Stimulated activated CD4-positive, alpha-beta T cell treated with anti-CD3 and anti-CD28 coated beads, Interleukin-15, amount 100 ng/mL, for 1 hour (primary cell): ENCODE results near the gene NHEJ1.
A peak's percentile ranks its signal among the peaks of the same experiment; 100 is the strongest.

Experiments
- DNase-seq, 2 donors: peaks; one replicate each; pipeline ENCODE4 v3.0.0-alpha.2; 2020; ENCODE audit warnings: low read depth in 1 of 2, low spot score in 1 of 2

NHEJ1 gene

GRCh38 chr2:219182331-219183150 lies 21.9 kb upstream of the NHEJ1 start:
- no peak for DNase-seq

DNA sequence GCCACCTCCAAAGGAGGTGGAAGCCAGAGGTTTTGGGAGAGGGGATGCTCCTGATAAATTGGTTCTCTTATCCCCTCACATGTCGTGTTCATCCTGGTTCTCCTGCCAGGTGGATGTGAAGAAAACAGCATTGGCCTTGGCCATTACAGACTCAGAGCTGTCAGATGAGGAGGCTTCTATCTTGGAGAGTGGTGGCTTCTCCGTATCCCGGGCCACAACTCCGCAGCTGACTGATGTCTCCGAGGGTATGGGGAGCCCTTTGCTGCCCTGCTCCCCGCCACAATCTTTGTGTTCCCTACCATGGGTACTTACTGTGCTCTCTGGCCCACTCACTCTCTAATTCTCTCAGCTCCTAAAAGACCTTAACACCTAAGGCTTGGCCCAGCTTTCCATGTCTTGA lies 20.9 kb upstream of the NHEJ1 start:
- no peak for DNase-seq

DNA sequence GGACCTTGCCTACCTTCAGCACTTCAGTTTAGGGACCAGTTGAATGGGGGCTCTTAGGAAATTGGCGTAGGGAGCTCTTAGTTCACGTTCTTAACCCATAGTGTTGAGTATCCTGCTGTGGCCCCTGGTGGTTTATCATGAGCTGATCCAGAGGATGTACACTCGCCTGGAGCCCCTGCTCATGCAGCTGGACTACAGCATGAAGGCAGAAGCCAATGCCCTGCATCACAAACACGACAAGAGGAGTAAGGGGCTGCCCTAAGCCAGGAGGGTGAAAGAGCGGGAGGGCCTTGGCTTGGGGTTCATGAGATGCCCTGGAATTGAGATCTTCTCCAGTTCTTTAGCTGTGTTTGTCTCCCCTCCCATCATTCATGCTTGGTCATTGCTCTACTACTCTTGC lies 20.3 kb upstream of the NHEJ1 start:
- DNase-seq: no peak

GRCh38 chr2:219179601-219180465 lies 19.2 kb upstream of the NHEJ1 start:
- no peak for DNase-seq

DNA sequence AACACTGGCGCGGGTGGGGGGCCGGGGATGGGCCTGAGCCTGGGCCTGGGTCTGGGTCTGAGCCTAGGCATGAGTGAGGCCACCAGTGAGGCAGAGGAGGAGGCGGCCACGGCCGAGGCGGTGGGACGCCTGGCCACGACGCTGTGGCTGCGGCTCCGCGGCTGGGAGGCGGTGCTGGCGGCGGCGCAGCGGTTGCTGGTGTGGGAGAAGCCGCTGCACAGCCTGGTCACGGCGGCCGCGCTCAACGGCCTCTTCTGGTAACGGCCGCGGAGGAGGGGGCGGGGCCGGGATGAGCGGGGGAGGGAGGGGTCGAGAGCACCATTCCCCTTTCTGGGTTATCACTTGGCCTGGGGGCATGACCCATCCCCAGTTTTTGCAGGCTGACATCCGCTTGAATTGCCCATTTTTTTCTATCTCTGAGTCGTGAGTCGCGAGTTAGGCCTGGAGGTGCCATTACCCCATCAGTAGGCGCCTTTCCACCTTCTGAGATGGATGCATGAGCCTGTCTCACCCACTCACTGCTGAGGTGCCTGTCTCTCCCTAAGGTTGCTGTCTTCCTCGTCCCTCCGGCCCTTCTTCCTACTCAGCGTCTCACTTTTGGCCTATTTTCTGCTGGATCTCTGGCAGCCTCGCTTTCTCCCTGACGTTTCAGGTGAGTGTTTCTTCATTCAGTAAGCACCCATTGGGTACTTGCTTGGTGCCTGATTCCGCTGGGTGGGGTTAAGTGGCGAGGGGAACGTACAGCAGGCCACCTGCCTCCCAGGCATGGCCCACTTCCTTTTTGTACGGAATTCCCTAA lies 18.0 kb upstream of the NHEJ1 start:
- peak in 1 of 2 donors; percentile 27 for DNase-seq

GRCh38 chr2:219177552-219178376 lies 17.1 kb upstream of the NHEJ1 start, which contains the start of gene RETREG2:
Gene RETREG2 (plus strand): TSS chr2:219178275. CDS start chr2:219178353, 78 bp downstream.
- peak; percentile 60 to 71 for DNase-seq

DNA sequence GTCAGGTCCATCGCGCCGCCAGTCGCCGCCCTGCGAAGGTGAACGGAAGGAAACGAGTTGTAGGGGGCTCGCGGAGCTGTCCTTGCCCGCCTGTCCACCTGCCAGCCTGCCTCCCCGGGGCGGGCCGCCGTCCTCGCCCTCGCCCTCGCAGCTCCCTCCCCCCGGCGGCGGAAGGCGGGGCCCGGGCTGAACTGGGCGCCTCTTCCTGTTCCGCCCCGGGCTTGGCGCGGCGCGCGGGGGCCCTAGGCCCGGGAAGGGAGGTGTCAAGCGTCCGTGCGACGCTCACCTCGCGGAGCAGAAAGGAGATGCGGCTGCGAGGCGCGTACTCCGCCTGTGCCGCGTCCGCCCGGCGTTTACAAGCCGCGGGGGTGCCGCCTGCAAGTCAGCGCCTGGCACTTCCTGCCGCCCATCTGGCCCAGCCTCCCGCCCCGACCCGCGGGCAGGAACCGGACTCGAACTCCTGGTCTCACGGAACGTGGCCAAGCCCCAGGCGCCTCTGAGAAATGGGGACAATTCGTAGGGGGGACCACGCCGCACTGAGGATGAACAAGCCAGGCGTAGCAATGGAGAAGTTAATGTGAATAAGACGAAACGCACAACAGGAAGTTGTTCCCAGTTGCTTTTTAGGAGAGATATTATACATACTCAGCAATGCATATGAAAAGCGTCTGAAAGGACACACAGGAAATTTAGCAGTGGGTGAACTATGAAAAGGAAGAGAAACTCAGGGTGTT lies 16.4 kb upstream of the NHEJ1 start, which contains the start of gene CNPPD1:
Gene CNPPD1 (minus strand): TSS at position 108 of the 734 bp plus-strand sequence. CDS start 97 bp downstream, at position 11.
- DNase-seq: peak; percentile 76 to 83

GRCh38 chr2:219175928-219176817 lies 15.6 kb upstream of the NHEJ1 start:
- DNase-seq: no peak

GRCh38 chr2:219175486-219175885 lies 14.9 kb upstream of the NHEJ1 start:
- DNase-seq: no peak

DNA sequence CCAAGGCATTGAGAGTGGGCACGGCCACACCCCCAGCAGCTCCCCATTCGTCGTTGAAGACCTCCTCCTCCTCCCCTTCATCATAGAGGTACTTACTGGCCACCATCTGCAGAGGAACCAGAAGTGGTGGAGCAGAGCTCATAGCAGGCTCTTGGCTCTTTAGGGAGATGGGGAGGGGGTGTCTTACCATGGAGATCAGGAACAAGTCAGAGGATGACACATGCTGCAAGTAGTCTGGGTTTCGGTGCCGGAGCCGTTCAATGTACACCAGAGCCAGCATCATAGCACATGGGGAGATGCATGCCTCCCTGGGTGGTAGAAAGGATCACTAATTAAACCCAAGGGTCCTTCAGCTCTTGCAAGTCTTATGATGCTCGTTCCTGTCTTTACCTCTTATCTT lies 14.2 kb upstream of the NHEJ1 start:
- DNase-seq: no peak

GRCh38 chr2:219174146-219174545 lies 13.5 kb upstream of the NHEJ1 start:
- DNase-seq: no peak

- no peak for DNase-seq
Measured at GRCh38 chr2:219173176-219173575, 12.6 kb upstream of the NHEJ1 start.

GRCh38 chr2:219172231-219173154 lies 11.9 kb upstream of the NHEJ1 start:
- no peak for DNase-seq

GRCh38 chr2:219171231-219171651 lies 10.6 kb upstream of the NHEJ1 start:
- no peak for DNase-seq

DNA sequence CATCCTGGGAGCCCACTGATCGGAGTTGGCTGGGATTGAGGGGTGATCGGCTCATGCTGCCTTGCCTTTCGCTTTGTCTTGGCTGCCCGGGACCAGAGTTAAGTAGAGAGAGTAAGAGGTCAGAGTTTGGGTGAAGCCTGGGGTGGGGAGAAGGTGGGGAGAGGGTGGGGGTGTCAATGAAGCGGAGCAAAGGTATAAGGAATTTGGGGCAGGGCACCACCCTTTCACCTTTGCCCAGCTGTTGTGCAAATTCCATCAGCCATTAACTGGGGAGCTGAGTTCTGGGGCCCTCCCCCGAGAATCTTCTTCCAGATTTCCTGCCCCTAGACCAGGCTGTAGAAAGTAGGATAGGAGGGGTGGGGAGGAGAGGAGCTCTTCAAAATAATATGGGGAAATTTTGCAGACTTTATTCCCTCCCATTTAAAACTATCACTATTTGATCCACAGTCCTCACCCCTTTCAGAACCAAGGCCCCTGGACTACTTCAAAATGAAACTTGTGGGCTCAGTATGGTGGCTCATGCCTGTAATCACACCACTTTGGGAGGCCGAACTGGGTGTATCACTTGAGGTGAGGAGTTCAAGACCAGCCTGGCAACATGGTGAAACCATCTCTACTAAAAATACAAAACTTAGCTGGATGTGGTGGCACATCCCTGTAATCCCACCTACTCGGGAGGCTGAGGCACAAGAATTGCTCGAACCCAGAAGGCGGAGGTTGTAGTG lies 9.5 kb upstream of the NHEJ1 start, which contains the start of gene SLC23A3:
Gene SLC23A3 (minus strand): TSS at position 100 of the 725 bp plus-strand sequence. CDS start 45 bp downstream, at position 55.
- DNase-seq: no peak

DNA sequence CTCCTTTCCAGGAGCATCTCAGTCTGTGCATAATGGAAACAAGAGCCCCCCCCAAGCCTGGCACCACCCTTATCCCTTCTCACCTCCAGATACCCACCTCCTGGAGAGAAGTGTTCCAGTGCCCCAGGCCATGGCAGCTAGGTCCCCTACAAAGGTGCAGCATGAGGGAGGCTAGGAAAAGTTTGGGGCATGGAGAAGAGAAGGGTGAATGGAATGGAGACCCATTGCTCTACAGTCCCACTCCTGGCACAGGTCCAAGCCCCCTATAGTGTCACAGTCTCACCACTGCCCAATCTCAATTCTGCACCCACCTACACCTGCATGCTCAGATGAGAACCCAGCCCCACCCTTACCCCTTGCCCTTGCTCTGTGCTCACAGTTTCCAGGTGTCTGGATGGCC lies 8.3 kb upstream of the NHEJ1 start:
- DNase-seq: no peak

DNA sequence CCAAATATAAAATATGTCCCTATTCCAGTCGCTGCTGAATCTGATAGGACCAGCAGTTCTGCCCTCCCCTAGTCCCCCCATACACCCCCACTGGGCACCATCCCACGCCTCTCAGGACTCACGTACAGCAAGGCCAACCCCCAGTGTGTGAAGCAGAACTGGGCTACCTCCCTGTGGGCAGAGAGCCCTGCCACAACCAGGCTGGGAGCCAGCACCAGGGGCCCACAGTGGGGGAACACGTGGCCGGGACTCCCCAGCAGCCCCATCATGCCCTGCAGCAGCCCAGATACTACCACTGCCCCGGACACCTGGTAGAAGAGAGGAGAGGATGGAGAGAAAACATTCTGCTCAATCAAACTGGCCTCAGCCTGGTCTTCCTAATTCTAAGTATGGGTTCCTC lies 7.9 kb upstream of the NHEJ1 start:
- DNase-seq: no peak
